HFF-Myc (cell line): Measurements from ENCODE around the gene CCDC83.

Experiments used
- DNase-seq: peaks from one replicate; pipeline ENCODE4 v3.0.0-alpha.2; 2011; ENCODE audit warnings: low read depth; ENCODE audit errors: extremely low read depth
- H3K4me3 ChIP-seq: replicated peaks from 2 replicates; pipeline ENCODE4 v1.5.1; 2011; ENCODE audit warnings: low read depth, mild to moderate bottlenecking, control low read depth, low read length
- TF ChIP-seq, protein P1 (sequence below): IDR thresholded peaks from 2 replicates; pipeline ENCODE4 v1.5.1; 2012; ENCODE audit warnings: mild to moderate bottlenecking, low read depth, low read length, control low read depth; ENCODE audit errors: missing control alignments

The CCDC83 gene

DNA sequence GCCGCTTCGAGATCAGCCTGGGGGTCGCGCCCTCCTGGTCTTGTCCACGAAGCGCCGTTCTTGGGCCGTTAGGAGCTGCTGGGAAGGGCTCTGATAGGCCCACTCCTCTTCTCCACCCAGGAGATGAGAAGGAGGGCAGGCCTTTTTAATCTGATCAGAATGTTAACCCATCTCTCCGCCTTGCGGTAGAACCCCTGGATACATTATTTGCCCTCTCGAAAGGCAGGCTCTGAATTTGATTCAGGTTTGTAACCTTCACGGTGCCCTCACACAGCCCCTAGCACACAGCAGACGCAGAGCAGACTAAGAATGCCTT, at the start of gene CCDC83:
Gene CCDC83, plus strand, starts transcription at position 43 of the 316 bp plus-strand sequence. CDS start 9,741 bp downstream, outside the sequence.
- peak within 1 kb of the TSS; percentile 56 for H3K4me3 ChIP-seq
- TF ChIP-seq, protein P1, sequence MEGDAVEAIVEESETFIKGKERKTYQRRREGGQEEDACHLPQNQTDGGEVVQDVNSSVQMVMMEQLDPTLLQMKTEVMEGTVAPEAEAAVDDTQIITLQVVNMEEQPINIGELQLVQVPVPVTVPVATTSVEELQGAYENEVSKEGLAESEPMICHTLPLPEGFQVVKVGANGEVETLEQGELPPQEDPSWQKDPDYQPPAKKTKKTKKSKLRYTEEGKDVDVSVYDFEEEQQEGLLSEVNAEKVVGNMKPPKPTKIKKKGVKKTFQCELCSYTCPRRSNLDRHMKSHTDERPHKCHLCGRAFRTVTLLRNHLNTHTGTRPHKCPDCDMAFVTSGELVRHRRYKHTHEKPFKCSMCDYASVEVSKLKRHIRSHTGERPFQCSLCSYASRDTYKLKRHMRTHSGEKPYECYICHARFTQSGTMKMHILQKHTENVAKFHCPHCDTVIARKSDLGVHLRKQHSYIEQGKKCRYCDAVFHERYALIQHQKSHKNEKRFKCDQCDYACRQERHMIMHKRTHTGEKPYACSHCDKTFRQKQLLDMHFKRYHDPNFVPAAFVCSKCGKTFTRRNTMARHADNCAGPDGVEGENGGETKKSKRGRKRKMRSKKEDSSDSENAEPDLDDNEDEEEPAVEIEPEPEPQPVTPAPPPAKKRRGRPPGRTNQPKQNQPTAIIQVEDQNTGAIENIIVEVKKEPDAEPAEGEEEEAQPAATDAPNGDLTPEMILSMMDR, result no peak
- DNase-seq, result no peak

DNA sequence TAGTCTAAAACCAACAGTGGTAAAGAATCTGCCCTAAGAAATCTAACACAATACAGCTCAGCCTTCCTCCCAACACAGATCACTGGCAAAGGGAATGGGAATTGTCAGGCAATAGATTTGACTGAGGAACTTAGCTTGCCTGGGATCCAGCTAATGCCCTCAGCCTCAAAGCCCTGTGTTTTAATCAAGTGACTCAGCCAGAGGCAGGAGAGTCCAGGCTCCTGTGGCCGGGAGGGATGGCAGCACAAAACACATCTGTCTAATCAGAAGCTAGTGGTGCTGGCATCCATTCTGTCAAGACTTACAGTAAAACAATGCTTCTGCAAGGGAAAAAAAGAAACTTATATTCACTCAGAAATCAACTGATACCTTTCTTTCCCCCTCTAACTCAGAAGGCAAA, 49.8 kb upstream of the CCDC83 start:
- TF ChIP-seq, protein P1, result no peak
- no peak for DNase-seq
- H3K4me3 ChIP-seq, result no peak overlapping the region

DNA sequence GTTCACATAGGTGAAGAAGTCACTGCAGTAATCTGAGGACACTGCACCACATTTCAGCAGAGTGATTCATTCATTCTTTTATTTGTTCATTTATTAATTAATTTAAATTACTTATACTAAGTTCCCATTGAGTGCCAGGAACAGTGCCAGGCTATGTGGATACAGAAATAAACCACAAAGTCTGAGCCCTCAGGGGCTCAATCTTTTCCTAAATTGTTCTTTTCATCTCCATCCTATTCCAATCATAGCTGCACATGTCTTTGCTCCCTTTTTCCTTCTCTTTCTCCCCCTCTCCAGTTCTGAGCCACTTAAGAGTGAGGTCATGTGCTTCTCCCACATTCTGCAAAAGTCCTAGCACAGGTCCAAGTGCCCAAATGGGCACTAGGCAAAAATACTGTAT, 49.2 kb upstream of the CCDC83 start:
- H3K4me3 ChIP-seq, result no peak overlapping the region
- no peak for DNase-seq
- TF ChIP-seq, protein P1, result no peak

DNA sequence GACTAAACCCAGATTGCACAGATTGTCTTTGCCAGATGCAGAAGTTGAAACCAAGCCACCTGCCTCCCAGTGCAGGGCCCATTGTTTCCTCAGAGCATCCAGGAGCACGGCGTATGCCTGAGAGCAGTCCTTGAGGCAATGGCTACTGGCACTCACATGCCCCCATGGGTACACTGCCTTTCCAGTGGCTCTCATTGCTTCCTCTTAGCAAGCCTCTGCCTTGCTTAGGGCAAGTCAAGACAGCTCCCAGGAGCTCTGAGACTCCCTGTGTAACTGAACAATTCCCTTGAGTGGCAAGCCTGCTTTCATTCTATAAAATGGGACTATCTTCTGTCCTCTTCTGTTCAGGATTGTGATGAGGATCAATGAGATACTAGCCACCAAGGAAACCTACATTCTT, 48.3 kb upstream of the CCDC83 start:
- no peak for DNase-seq
- no peak overlapping the region for H3K4me3 ChIP-seq
- TF ChIP-seq, protein P1, result no peak

DNA sequence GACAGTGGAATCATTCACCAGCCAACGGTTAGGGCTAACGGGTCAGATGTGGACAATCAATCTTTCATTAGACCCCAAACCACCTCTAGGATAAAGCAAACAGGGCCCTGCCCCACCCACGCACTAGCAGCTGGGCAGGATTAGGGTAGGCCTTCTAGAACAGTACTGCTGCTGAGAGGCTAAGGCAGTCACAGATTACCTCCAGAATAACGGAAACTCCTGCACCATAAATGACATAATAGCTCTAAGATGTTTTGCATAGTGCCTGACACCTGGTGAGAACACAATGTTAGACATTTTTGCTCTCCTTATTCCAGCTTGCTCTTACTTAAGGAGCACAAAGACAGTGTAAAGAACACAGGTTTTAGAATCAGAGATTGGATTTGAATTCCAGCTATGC, 46.0 kb upstream of the CCDC83 start:
- no peak for DNase-seq
- H3K4me3 ChIP-seq, result no peak overlapping the region
- TF ChIP-seq, protein P1, result no peak

DNA sequence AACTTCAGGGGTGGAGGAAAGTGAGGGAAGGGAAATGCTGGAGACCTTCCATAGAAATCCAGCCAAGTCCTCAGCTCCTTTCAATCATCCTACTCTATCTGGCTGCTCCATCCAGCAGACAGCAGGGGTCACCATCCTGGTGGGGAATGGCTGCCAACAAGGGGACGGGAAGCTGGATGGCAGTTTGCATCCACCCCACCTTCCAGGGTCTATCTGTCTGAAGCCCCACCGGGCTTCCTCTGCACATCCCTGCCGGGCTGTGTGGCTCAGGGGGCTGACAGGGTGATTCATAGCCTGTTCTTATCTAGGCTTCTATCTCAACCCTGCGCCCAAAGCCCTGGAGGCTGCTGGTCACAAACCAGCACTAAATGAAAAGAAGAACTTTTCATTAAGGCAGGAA, 45.3 kb upstream of the CCDC83 start:
- H3K4me3 ChIP-seq, result no peak overlapping the region
- DNase-seq, result no peak
- TF ChIP-seq, protein P1, result peak; percentile 30

DNA sequence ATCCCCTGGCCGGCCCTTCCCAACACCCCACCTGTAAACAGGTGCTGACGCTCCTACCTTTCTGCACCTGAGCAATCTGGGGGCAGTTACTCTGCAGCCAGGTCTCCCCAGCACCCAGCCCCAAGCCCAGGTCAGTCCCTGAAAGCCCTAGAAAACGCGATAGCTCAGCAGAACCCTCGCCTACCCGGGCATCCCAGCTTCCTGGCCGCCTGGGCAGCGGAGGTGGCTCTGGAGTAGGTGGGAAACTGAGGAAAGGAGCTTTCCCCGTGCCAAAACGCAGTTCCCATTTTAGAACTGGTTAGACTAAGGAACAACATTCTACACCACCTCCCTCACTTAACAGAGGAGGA, 44.7 kb upstream of the CCDC83 start:
- H3K4me3 ChIP-seq, result peak overlapping the region; percentile 47
- TF ChIP-seq, protein P1, result no peak
- DNase-seq, result no peak
